Measurements from ENCODE around the gene DSC3. TPM values are rescaled to one million over a fixed set of nuclear protein-coding genes. Genes with fewer than 3 reads are reported as not detected.

The DSC3 gene
- total and polyA plus RNA-seq, 9 of the 15 experiments (the other 6 are each of a cell fraction or from before 2014, with no cell fraction given), result 0.01 to 0.40 (median 0.07) TPM

DNA sequence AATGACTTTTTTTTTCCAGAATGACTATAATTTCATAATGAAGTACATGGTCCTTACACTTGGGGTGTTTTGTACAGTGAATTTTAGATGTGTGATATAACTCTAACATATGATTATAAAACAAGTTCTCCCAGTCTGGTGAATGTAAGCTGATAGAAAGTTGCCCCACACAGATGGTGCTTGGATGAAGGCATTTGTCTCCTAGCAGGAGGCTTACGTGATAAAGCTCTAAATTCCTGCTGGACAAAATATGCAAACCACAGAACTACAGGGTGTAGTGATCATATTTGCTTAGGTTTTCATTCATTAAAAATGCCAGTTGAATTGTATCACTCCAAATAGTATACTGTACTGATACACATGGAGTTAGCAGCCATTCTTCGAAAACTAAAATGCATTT lies 85.5 kb downstream of the DSC3 start:
- intact Hi-C loops (cut with micrococcal nuclease) (no loop called here), in situ Hi-C loops (cut with MboI) (no loop called here)
- 3% methylated on average over 2 of the region's 2 CpGs for WGBS (ENCODE audit: insufficient coverage, low coverage, missing lambda C conversion rate)
- H2AFZ ChIP-seq (ENCODE audit: low read depth, low read length), result no peak overlapping the region
- ATAC-seq (no peak), FAIRE-seq (no peak), DNase-seq (ENCODE audit: extremely low read depth in 1 of 4, low spot score in 3 of 4) (no peak)
- H3K27me3 ChIP-seq (ENCODE audit: control insufficient read depth in 2 of 2, insufficient read depth in 2 of 2, low read length in 2 of 2), result no peaks in the 10 kb centered on the region
- H3K9ac ChIP-seq (ENCODE audit: insufficient read depth in 1 of 2, low read depth in 2 of 2, low read length in 2 of 2), result no peak overlapping the region
- H3K4me2 ChIP-seq (ENCODE audit: insufficient read depth, low read length), result no peak overlapping the region
- no peaks in the 10 kb centered on the region for H4K20me1 ChIP-seq (replicated peaks; ENCODE audit: control insufficient read depth, insufficient read depth, low read length)
- H3K4me1 ChIP-seq (replicated peaks in 1 of 2; ENCODE audit: control insufficient read depth in 2 of 2, insufficient read depth in 2 of 2, low read length in 2 of 2), result no peaks in the 10 kb centered on the region; a peak in 1 of 5 replicates
- no peaks in the 10 kb centered on the region for H3K9me3 ChIP-seq (replicated peaks; ENCODE audit: control insufficient read depth, insufficient read depth, low read depth, low read length)
- CTCF ChIA-PET (ENCODE audit: low intra/inter-chr PET ratio), result no interaction called here
- no TSS peak for BruUV-seq (replicated peaks)
- H3K36me3 ChIP-seq (ENCODE audit: control insufficient read depth, insufficient read depth, low read length), result no peaks in the 10 kb centered on the region
- H3K27ac ChIP-seq (ENCODE audit: extremely low read depth, low read depth, low read length), result no peak overlapping the region
- POLR2A ChIA-PET, result no interaction called here
- no peak overlapping the region for H3K4me3 ChIP-seq
- H3K79me2 ChIP-seq (ENCODE audit: control insufficient read depth, insufficient read depth, low read length), result no peaks in the 10 kb centered on the region
- H3K9me1 ChIP-seq (ENCODE audit: control insufficient read depth, insufficient read depth, low read length), result no peaks in the 10 kb centered on the region
- TF ChIP-seq EHMT2 (IDR thresholded peaks at IDR 0.05) (no peak), BACH1 (tag; IDR thresholded peaks at IDR 0.05) (no peak), ZNF140 (CRISPR knock-in tag; IDR thresholded peaks at IDR 0.05) (no peak), MXD1 (CRISPR knock-in tag; IDR thresholded peaks at IDR 0.05; ENCODE audit: borderline replicate concordance, poor library complexity, severe bottlenecking) (no peak), HMGXB4 (CRISPR knock-in tag; IDR thresholded peaks at IDR 0.05) (no peak), RUNX1 (IDR thresholded peaks at IDR 0.05; ENCODE audit: low read depth) (no peak), ZBTB17 (CRISPR knock-in tag; IDR thresholded peaks at IDR 0.05) (no peak)
- TF ChIP-seq, protein P1, sequence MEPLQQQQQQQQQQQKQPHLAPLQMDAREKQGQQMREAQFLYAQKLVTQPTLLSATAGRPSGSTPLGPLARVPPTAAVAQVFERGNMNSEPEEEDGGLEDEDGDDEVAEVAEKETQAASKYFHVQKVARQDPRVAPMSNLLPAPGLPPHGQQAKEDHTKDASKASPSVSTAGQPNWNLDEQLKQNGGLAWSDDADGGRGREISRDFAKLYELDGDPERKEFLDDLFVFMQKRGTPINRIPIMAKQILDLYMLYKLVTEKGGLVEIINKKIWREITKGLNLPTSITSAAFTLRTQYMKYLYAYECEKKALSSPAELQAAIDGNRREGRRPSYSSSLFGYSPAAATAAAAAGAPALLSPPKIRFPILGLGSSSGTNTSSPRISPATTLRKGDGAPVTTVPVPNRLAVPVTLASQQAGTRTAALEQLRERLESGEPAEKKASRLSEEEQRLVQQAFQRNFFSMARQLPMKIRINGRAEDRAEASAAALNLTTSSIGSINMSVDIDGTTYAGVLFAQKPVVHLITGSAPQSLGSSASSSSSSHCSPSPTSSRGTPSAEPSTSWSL (CRISPR knock-in tag; IDR thresholded peaks at IDR 0.05; ENCODE audit: borderline replicate concordance), result no peak
- TF ChIP-seq, protein P2, sequence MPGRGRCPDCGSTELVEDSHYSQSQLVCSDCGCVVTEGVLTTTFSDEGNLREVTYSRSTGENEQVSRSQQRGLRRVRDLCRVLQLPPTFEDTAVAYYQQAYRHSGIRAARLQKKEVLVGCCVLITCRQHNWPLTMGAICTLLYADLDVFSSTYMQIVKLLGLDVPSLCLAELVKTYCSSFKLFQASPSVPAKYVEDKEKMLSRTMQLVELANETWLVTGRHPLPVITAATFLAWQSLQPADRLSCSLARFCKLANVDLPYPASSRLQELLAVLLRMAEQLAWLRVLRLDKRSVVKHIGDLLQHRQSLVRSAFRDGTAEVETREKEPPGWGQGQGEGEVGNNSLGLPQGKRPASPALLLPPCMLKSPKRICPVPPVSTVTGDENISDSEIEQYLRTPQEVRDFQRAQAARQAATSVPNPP (IDR thresholded peaks at IDR 0.05; ENCODE audit: borderline replicate concordance, insufficient read depth, insufficient read length), result no peak
- TF ChIP-seq, protein P3, sequence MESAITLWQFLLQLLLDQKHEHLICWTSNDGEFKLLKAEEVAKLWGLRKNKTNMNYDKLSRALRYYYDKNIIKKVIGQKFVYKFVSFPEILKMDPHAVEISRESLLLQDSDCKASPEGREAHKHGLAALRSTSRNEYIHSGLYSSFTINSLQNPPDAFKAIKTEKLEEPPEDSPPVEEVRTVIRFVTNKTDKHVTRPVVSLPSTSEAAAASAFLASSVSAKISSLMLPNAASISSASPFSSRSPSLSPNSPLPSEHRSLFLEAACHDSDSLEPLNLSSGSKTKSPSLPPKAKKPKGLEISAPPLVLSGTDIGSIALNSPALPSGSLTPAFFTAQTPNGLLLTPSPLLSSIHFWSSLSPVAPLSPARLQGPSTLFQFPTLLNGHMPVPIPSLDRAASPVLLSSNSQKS (CRISPR knock-in tag; IDR thresholded peaks at IDR 0.05), result no peak
- TF ChIP-seq, protein P4, sequence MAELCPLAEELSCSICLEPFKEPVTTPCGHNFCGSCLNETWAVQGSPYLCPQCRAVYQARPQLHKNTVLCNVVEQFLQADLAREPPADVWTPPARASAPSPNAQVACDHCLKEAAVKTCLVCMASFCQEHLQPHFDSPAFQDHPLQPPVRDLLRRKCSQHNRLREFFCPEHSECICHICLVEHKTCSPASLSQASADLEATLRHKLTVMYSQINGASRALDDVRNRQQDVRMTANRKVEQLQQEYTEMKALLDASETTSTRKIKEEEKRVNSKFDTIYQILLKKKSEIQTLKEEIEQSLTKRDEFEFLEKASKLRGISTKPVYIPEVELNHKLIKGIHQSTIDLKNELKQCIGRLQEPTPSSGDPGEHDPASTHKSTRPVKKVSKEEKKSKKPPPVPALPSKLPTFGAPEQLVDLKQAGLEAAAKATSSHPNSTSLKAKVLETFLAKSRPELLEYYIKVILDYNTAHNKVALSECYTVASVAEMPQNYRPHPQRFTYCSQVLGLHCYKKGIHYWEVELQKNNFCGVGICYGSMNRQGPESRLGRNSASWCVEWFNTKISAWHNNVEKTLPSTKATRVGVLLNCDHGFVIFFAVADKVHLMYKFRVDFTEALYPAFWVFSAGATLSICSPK (IDR thresholded peaks at IDR 0.05; ENCODE audit: borderline replicate concordance), result no peak
